Hepatocyte (in vitro differentiated cells): ENCODE results near the gene TNFRSF12A. TPM values are rescaled to one million over a fixed set of nuclear protein-coding genes. Genes with fewer than 3 reads are reported as not detected.

ENCODE experiments used
- DNase-seq: peaks from one replicate; pipeline ENCODE4 v3.0.0-alpha.2; 2016; ENCODE audit warnings: low spot score
- H2AFZ ChIP-seq: fragments of 200-600 bp; sonication (generic); 2 replicates; pipeline ENCODE4 v1.6.0; 2016; ENCODE audit warnings: antibody characterized with exemption, mild to moderate bottlenecking
- H3K27ac ChIP-seq: fragments of 200-600 bp; sonication (generic); 2 replicates; pipeline ENCODE4 v1.5.1; 2016; ENCODE audit warnings: mild to moderate bottlenecking
- H3K27me3 ChIP-seq: fragments of 200-600 bp; sonication (generic); 2 replicates; pipeline ENCODE4 v1.6.1; 2016
- H3K36me3 ChIP-seq: fragments of 200-600 bp; sonication (generic); replicated peaks from 2 replicates; pipeline ENCODE4 v1.5.1; 2016; ENCODE audit warnings: low read depth; ENCODE audit not compliant: insufficient read depth
- H3K4me1 ChIP-seq: fragments of 200-600 bp; sonication (generic); 2 replicates; pipeline ENCODE4 v1.5.1; 2016; ENCODE audit warnings: mild to moderate bottlenecking, moderate library complexity; ENCODE audit not compliant: insufficient read depth
- H3K4me2 ChIP-seq: fragments of 200-600 bp; sonication (generic); 2 replicates; pipeline ENCODE4 v1.6.0; 2016
- H3K4me3 ChIP-seq: fragments of 200-600 bp; sonication (generic); 2 replicates; pipeline ENCODE4 v1.5.1; 2016; ENCODE audit warnings: mild to moderate bottlenecking
- H3K79me2 ChIP-seq: fragments of 200-600 bp; sonication (generic); 2 replicates; pipeline ENCODE4 v1.6.0; 2017; ENCODE audit warnings: mild to moderate bottlenecking
- H3K9me2 ChIP-seq: fragments of 200-600 bp; sonication (generic); replicated peaks from 2 replicates; pipeline ENCODE4 v1.6.0; 2017; ENCODE audit warnings: mild to moderate bottlenecking; ENCODE audit not compliant: insufficient read depth
- H3K9me3 ChIP-seq: fragments of 200-600 bp; sonication (generic); 2 replicates; pipeline ENCODE4 v1.5.1; 2016; ENCODE audit warnings: low read depth, mild to moderate bottlenecking
- H4K20me1 ChIP-seq: fragments of 200-600 bp; sonication (generic); 2 replicates; pipeline ENCODE4 v1.6.0; 2016; ENCODE audit warnings: mild to moderate bottlenecking; ENCODE audit not compliant: insufficient read depth, poor library complexity, severe bottlenecking
- EZH2 ChIP-seq: fragments of 200-600 bp; sonication (generic); IDR thresholded peaks from 2 replicates; pipeline ENCODE4 v1.6.1; 2016; ENCODE audit warnings: antibody characterized with exemption, mild to moderate bottlenecking, borderline replicate concordance
- EZH2phosphoT487 ChIP-seq: fragments of 200-600 bp; sonication (generic); IDR thresholded peaks from one replicate; pipeline ENCODE4 v1.6.1; 2018; ENCODE audit warnings: antibody characterized with exemption, mild to moderate bottlenecking, low read depth, moderate library complexity; ENCODE audit not compliant: unreplicated experiment, severe bottlenecking
- WGBS: methylation state at CpG from one replicate; pipeline ENCODE4 v1.1.6; 2016; ENCODE audit warnings: low lambda C conversion rate; ENCODE audit errors: missing lambda C conversion rate; 5-methylcytosine and 5-hydroxymethylcytosine counted together
- polyA plus RNA-seq: library from polyadenylated mRNA; unstranded; fragments of >200 nt; fragmentation: Nextera tagmentation; extraction: Ambion mirVana; gene quantifications from 2 replicates; pipeline ENCODE4 v1.2.1, GENCODE V29; 2016
- total RNA-seq: library from RNA; depleted of rRNA; stranded (reverse); fragments of >200 nt; gene quantifications from 2 replicates; pipeline ENCODE4 v1.2.3, GENCODE V29; 2014
- TF ChIP-seq, protein P1 (sequence below): fragments of 200-600 bp; sonication (generic); IDR thresholded peaks from 2 replicates; pipeline ENCODE4 v1.5.1; 2016; ENCODE audit warnings: antibody characterized with exemption, mild to moderate bottlenecking; ENCODE audit not compliant: poor library complexity

TNFRSF12A gene
- total and polyA plus RNA-seq, 2 experiments from 2014 or later: 127 to 385 TPM

DNA sequence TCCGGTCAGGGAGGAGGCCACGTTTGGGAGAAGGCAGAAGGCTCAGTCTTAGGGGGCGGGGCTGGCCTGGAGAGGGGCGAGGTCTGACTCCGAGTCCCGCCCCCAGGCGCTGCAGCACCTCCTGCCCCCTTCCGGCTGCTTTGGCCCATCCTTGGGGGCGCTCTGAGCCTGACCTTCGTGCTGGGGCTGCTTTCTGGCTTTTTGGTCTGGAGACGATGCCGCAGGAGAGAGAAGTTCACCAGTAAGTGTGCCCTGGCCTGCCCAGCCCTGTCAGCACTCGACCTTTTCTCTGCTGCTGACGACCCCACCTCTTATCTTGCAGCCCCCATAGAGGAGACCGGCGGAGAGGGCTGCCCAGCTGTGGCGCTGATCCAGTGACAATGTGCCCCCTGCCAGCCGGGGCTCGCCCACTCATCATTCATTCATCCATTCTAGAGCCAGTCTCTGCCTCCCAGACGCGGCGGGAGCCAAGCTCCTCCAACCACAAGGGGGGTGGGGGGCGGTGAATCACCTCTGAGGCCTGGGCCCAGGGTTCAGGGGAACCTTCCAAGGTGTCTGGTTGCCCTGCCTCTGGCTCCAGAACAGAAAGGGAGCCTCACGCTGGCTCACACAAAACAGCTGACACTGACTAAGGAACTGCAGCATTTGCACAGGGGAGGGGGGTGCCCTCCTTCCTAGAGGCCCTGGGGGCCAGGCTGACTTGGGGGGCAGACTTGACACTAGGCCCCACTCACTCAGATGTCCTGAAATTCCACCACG lies 1.5 kb downstream of the TNFRSF12A start:
- peak; percentile 93 for DNase-seq
- Histone ChIP-seq H3K4me2 (peak overlapping the region; percentile 99), H4K20me1 (peaks cover 5% of the 10 kb centered on the region), H2AFZ (no peak overlapping the region), H3K27ac (peak overlapping the region; percentile 98), H3K27me3 (no peaks in the 10 kb centered on the region), H3K9me2 (no peaks in the 10 kb centered on the region), H3K9me3 (no peaks in the 10 kb centered on the region), H3K4me1 (peaks cover 29% of the 10 kb centered on the region), H3K4me3 (peak overlapping the region; percentile 96), H3K79me2 (peaks cover 38% of the 10 kb centered on the region), H3K36me3 (no peaks in the 10 kb centered on the region)
- TF ChIP-seq, protein P1, sequence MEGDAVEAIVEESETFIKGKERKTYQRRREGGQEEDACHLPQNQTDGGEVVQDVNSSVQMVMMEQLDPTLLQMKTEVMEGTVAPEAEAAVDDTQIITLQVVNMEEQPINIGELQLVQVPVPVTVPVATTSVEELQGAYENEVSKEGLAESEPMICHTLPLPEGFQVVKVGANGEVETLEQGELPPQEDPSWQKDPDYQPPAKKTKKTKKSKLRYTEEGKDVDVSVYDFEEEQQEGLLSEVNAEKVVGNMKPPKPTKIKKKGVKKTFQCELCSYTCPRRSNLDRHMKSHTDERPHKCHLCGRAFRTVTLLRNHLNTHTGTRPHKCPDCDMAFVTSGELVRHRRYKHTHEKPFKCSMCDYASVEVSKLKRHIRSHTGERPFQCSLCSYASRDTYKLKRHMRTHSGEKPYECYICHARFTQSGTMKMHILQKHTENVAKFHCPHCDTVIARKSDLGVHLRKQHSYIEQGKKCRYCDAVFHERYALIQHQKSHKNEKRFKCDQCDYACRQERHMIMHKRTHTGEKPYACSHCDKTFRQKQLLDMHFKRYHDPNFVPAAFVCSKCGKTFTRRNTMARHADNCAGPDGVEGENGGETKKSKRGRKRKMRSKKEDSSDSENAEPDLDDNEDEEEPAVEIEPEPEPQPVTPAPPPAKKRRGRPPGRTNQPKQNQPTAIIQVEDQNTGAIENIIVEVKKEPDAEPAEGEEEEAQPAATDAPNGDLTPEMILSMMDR: peak; percentile 44
- TF ChIP-seq EZH2: no peak
- WGBS: 15% methylated on average over 18 of the region's 25 CpGs

DNA sequence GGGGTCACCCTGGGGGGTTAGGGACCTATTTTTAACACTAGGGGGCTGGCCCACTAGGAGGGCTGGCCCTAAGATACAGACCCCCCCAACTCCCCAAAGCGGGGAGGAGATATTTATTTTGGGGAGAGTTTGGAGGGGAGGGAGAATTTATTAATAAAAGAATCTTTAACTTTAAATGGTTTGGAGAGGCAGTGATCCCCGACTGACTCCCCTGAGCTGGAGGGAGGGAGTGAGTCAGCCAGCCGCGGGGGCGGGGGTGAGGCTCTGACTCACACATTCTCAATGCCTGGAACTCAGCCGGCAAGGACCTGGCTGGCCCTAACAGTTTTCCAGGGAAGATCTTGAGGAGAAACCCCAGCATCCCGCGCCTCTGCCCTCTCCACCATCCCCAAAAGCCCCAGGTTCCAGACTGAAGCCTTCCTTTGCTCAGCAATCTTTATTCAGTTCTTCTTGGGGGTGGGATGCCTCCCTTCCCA lies 2.1 kb downstream of the TNFRSF12A start:
- 10% methylated on average over 8 of the region's 8 CpGs for WGBS
- H3K27me3 ChIP-seq: no peaks in the 10 kb centered on the region
- TF ChIP-seq EZH2phosphoT487 (no peak), EZH2 (no peak)
- TF ChIP-seq, protein P1: no peak
- peak; percentile 95 for DNase-seq
- H3K4me1 ChIP-seq: peaks cover 29% of the 10 kb centered on the region
- H3K79me2 ChIP-seq: peaks cover 33% of the 10 kb centered on the region
- no peaks in the 10 kb centered on the region for H3K36me3 ChIP-seq
- peak overlapping the region; percentile 98 for H3K27ac ChIP-seq
- H3K9me2 ChIP-seq: no peaks in the 10 kb centered on the region
- H3K4me3 ChIP-seq: peak overlapping the region; percentile 10
- no peaks in the 10 kb centered on the region for H3K9me3 ChIP-seq
- peak overlapping the region; percentile 99 for H3K4me2 ChIP-seq
- H2AFZ ChIP-seq: no peak overlapping the region
- H4K20me1 ChIP-seq: peaks cover 5% of the 10 kb centered on the region

DNA sequence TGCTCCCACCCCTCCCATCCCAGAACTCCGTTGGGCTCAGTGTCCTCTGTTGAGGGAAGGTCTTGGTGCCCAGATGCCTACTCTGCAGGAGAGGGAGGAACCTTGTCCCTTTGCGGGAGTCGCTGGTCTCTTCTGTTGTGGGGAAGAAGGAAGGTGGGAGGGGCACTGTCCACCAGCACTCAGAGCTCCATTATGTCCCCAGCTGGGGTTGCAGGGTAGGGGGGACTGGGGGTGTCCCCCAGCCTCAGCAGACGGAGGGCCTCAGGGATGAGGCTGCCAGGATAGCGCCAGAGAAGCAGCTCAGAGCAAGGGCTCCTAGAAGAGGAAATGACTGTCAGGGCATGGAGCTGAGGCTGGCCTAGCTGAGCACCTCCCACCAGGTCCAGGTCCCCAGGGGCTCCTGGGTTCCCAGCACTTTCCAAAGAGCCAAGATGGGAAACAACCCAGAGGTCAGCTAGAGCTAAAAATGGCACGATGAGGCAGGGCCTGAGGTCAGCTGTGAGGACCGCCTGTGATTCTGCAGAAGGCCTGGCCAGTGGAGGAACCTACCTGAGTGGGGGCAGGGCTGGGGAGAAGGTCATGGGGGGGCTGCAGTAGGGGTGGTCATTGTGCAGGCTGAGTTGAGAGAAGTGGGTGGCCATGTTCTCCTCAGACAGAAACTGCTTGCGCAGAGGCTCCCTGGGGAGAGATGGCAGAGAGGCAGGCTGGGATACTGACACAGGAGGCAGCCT lies 2.7 kb downstream of the TNFRSF12A start:
- Histone ChIP-seq H2AFZ (no peak overlapping the region), H3K79me2 (peaks cover 29% of the 10 kb centered on the region), H3K9me3 (no peaks in the 10 kb centered on the region), H4K20me1 (peaks cover 5% of the 10 kb centered on the region), H3K9me2 (no peaks in the 10 kb centered on the region), H3K36me3 (no peaks in the 10 kb centered on the region), H3K4me2 (peak overlapping the region; percentile 99), H3K4me1 (peaks cover 31% of the 10 kb centered on the region), H3K27me3 (no peaks in the 10 kb centered on the region), H3K27ac (peak overlapping the region; percentile 98), H3K4me3 (peak overlapping the region; percentile 79)
- TF ChIP-seq, protein P1: no peak
- TF ChIP-seq EZH2phosphoT487 (no peak), EZH2 (no peak)
- WGBS: 35% methylated on average over 8 of the region's 8 CpGs
- no peak for DNase-seq
